RWPE1 (cell line): Measurements from ENCODE around the gene TULP1.
A peak's percentile ranks its signal among the peaks of the same experiment; 100 is the strongest.

Experiments
- CTCF ChIA-PET: fragments of 350-600 bp; sonication (Branson Sonifier 250); formaldehyde crosslinking; extraction: SDS; loops from one replicate; lab custom pipeline; 2021; lab: Yijun Ruan, JAX
- POLR2A ChIA-PET: fragments of 400-600 bp; formaldehyde crosslinking; extraction: SDS; loops from one replicate; lab custom pipeline; 2020; ENCODE audit warnings: antibody characterized with exemption; ENCODE audit not compliant: low non-redundant PET; lab: Yijun Ruan, JAX
- DNase-seq: peaks from one replicate; pipeline ENCODE4 v3.0.0; 2012; ENCODE audit warnings: low spot score
- H3K27ac ChIP-seq: fragments of 450-650 bp; 2 replicates; pipeline ENCODE4 v1.5.1; 2017
- TF ChIP-seq, protein P1 (sequence below): fragments of 450-650 bp; conservative IDR thresholded peaks from 2 replicates; pipeline ENCODE4 v1.5.1; 2017; ENCODE audit warnings: low read depth, mild to moderate bottlenecking

The TULP1 gene

DNA sequence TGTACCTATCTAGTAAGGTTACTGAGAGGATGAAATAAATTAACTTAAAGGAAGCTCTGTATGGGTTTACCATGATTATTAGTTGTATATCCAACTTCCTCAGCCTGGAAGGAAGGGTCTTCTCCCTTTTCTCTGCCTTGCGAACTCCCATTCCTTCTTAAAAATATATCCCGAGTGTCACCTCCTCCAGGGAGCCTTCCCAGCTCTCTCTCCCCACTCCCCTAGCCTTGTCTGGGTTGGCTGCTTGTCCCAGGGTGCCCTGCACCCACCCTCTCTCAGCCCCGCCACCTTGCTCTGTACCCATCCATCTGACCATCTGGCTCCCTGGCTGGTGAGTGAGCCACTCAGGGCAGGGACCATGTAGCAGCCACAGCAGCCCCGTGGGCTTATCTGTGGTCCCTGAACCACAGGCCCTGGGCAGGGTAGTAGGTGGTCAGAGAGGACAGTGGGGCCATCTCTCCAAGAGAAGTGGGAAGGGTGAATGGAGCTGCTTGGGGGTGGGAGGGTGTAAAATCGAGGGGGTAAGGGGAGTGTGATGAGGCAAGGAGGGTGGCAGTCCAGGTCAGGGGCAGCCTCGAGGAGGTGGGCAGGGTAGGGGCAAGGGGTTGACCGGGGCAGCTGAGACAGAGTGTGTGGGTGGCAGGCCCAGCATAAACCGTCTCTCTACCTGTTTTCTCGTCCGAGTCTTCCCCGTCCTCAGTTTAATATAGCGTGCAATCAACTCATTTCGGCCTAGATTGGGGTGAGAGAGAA, 28.6 kb downstream of the TULP1 start:
- CTCF ChIA-PET, result interaction anchor here (0.8 to 1.7 kb wide), 2 partner anchors 13 to 17 kb away, joined by 3 to 5 read pairs; partner anchors contain the start of gene TEAD3
- POLR2A ChIA-PET, result interaction anchor here (0.8 kb wide), 1 partner anchor 10 kb away, joined by 3 read pairs; no protein-coding TSS in a partner anchor
- DNase-seq, result no peak
- TF ChIP-seq, protein P1, sequence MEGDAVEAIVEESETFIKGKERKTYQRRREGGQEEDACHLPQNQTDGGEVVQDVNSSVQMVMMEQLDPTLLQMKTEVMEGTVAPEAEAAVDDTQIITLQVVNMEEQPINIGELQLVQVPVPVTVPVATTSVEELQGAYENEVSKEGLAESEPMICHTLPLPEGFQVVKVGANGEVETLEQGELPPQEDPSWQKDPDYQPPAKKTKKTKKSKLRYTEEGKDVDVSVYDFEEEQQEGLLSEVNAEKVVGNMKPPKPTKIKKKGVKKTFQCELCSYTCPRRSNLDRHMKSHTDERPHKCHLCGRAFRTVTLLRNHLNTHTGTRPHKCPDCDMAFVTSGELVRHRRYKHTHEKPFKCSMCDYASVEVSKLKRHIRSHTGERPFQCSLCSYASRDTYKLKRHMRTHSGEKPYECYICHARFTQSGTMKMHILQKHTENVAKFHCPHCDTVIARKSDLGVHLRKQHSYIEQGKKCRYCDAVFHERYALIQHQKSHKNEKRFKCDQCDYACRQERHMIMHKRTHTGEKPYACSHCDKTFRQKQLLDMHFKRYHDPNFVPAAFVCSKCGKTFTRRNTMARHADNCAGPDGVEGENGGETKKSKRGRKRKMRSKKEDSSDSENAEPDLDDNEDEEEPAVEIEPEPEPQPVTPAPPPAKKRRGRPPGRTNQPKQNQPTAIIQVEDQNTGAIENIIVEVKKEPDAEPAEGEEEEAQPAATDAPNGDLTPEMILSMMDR, result no peak
- peak overlapping the region; percentile 99 for H3K27ac ChIP-seq

DNA sequence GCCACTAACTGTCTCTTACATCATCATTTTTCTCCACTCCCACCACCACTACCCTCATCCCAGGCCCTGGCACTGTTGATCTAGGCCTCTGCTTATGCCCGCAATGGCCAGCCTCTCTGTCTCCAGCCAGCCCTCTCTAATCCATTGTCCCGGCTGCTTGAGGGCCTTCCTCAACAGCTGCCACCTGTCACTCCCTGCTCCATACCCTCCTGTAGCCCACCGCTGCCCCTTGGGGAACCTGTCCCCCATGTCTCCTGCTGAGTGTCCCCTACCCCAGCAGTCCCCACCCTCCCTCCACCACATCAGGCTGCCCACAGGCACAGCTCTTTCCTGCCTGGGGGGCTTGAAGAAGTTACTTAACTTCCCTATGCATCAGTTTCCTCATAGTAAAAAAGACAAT, 29.2 kb downstream of the TULP1 start:
- peak overlapping the region; percentile 99 for H3K27ac ChIP-seq
- CTCF ChIA-PET, result interaction anchor here (0.8 to 1.7 kb wide), 2 partner anchors 13 to 17 kb away, joined by 3 to 5 read pairs; partner anchors contain the start of gene TEAD3
- TF ChIP-seq, protein P1, result no peak
- no peak for DNase-seq
- POLR2A ChIA-PET, result no interaction called here

DNA sequence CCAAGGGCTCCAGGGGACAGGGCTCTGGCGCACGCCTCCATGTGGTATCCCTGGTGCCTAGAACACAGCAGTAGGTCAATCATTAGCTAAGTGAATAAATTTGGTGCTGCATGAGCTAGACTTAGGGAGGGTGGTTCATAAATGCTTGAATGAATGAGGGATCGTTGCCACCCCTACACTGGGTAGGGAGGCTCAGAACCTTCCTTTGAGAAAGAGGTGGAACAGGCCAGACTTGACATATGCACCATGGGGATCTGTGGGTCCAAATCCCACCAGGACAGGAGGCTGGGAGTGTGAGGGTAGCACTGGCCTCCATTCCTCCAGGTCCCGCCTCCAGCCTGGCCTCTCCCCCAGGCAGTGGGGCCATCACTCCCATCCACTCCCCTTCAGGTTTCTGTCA, 29.6 kb downstream of the TULP1 start:
- TF ChIP-seq, protein P1, result no peak
- no peak for DNase-seq
- ChIA-PET CTCF (interaction anchor here (1.7 kb wide), 1 partner anchor 14 kb away, joined by 5 read pairs; the partner anchor contains the start of gene TEAD3), POLR2A (no interaction called here)
- peak overlapping the region; percentile 99 for H3K27ac ChIP-seq

DNA sequence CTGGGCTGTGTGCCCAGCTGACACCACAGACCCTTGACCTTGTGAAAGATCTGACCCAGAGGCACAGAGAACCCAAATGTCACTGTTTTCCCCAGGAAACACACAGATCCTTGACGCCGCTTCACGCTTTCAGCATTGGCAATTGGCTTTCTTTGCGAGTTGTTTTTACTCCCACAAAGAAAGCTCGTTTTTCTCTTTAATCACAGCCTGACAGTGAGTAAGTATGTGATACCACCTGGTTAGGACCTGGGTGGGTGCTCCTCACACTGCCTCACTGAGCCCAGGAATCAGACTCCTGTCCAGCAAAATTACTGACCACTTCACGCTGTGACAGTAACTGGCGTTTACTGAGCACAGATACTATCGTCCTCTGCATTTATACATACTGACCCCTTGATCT, 31.5 kb downstream of the TULP1 start:
- ChIA-PET POLR2A (no interaction called here), CTCF (interaction anchor here (0.6 to 0.7 kb wide), 2 partner anchors 15 to 42 kb away, joined by 3 to 4 read pairs; no protein-coding TSS in a partner anchor)
- no peak for DNase-seq
- peak overlapping the region; percentile 41 for H3K27ac ChIP-seq
- TF ChIP-seq, protein P1, result no peak

DNA sequence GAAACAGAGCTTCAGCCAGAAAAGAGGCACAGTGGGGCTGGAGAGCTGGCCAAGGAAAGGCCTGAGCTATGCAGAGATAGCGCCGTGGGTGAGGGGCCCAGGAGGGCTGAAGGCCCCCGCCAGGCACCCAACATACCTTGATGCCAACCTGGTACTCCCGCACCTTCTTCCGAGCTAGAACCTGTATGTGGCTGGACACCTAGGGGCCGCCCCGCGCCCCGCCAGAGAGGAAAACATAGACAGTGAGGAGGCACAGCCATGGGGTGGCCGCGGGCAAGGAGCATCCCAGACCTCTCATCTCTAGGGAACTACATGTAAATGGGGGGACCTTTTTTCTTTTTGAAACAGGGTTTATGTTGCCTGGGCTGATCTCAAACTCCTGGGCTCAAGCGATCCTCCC, 32.5 kb downstream of the TULP1 start:
- ChIA-PET CTCF (no interaction called here), POLR2A (no interaction called here)
- TF ChIP-seq, protein P1, result no peak
- no peak for DNase-seq
- H3K27ac ChIP-seq, result peak overlapping the region; percentile 41

DNA sequence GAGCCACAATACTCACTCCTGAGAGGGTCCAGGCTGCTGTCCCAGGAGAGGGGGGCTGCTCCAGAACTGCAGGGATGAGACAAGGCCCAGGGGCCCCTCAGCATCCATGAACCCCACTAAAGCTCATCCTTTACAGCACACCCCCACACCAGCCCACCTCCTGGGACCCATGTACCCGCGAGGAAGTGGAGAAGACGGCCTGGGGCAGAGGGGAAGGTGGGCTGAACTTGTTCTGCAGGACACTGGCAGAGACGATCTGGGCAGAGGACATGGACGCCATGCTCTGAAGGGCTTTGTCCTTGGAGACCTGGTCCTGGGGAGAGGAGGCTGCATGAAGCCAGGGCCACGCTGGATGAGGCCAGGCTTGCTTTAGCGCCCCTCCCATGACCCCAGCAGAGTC, 34.4 kb downstream of the TULP1 start:
- TF ChIP-seq, protein P1, result no peak
- ChIA-PET POLR2A (interaction anchor here (0.9 kb wide), 1 partner anchor 18 kb away, joined by 5 read pairs; the partner anchor contains the start of gene TEAD3), CTCF (interaction anchor here (0.6 kb wide), 1 partner anchor 180 kb away, joined by 3 read pairs; no protein-coding TSS in a partner anchor)
- DNase-seq, result no peak
- H3K27ac ChIP-seq, result peak overlapping the region; percentile 94
